K562 (cell line): Measurements from ENCODE around the gene ZNF215.

Experiments
- ARID1B ChIP-seq: fragments of 450-650 bp; IDR thresholded peaks from 2 replicates; pipeline ENCODE4 v1.6.1; 2016; ENCODE audit warnings: antibody characterized with exemption, mild to moderate bottlenecking, inconsistent platforms
- BACH1 ChIP-seq: fragments of 200-800 bp; sonication (Bioruptor generic); IDR thresholded peaks from 2 replicates; pipeline ENCODE4 v1.6.1; 2016; ENCODE audit warnings: missing genetic modification characterization, missing compliant biosample characterization
- CTCF ChIP-seq, 3 experiments: IDR thresholded peaks in 2 of 3; conservative IDR thresholded peaks in 1 of 3; 2 replicates each; pipeline ENCODE4 v1.5.1; 2011 to 2012; ENCODE audit warnings: low read length in 3 of 3, mild to moderate bottlenecking in 3 of 3, control low read depth in 2 of 3, improper control_type of control experiment in 1 of 3, inconsistent platforms in 1 of 3, low read depth in 1 of 3, mixed read lengths in 1 of 3, moderate library complexity in 1 of 3; ENCODE audit not compliant: insufficient read depth in 2 of 3
- EP300 ChIP-seq: IDR thresholded peaks from 2 replicates; pipeline ENCODE4 v1.6.1; 2012; ENCODE audit warnings: low read length, improper control_type of control experiment
- GATA2 ChIP-seq: sonication (generic); formaldehyde crosslinking; IDR thresholded peaks from 2 replicates; pipeline ENCODE4 v1.4.0; 2020; ENCODE audit warnings: mild to moderate bottlenecking, missing genetic modification reagents
- MXD1 ChIP-seq: fragments of 250-450 bp; sonication (Bioruptor Pico); IDR thresholded peaks from 2 replicates; pipeline ENCODE4 v1.8.0; 2021; ENCODE audit warnings: borderline replicate concordance, mild to moderate bottlenecking, moderate library complexity; ENCODE audit not compliant: poor library complexity, severe bottlenecking
- POLR3A ChIP-seq: IDR thresholded peaks from 2 replicates; pipeline ENCODE4 v1.6.1; 2011; ENCODE audit warnings: borderline replicate concordance, mild to moderate bottlenecking, moderate library complexity; ENCODE audit not compliant: insufficient read length, insufficient read depth; ENCODE audit errors: extremely low read depth
- SMAD1 ChIP-seq: fragments of 150-350 bp; IDR thresholded peaks from 2 replicates; pipeline ENCODE4 v1.6.1; 2014; ENCODE audit warnings: low read length, low read depth; ENCODE audit not compliant: partially characterized antibody
- XRCC5 ChIP-seq: fragments of 200-400 bp; formaldehyde crosslinking; IDR thresholded peaks from 2 replicates; pipeline ENCODE4 v1.6.1; 2017; ENCODE audit warnings: low read depth, mild to moderate bottlenecking, low read length
- ZNF699 ChIP-seq: fragments of 250-450 bp; sonication (Bioruptor Pico); IDR thresholded peaks from 2 replicates; pipeline ENCODE4 v1.8.0; 2021; ENCODE audit warnings: mild to moderate bottlenecking, moderate library complexity; ENCODE audit not compliant: insufficient replicate concordance
- ZSCAN32 ChIP-seq: fragments of 450-650 bp; formaldehyde crosslinking; IDR thresholded peaks from 2 replicates; pipeline ENCODE4 v1.4.0; 2020; ENCODE audit warnings: mild to moderate bottlenecking, moderate library complexity

- TF ChIP-seq GATA2 (CRISPR knock-in tag) (no peak), XRCC5 (no peak), ZSCAN32 (no peak), BACH1 (tag) (no peak), CTCF (IDR thresholded peaks at IDR 0.05 in 2 of 3, conservative IDR thresholded peaks at IDR 0.05 in 1 of 3; ENCODE audit: insufficient read depth in 2 of 3, low read depth in 1 of 3, low read length in 3 of 3) (no peak), SMAD1 (no peak), POLR3A (no peak), EP300 (no peak), ARID1B (no peak), MXD1 (CRISPR knock-in tag) (no peak), ZNF699 (CRISPR knock-in tag) (no peak)
Measured at GRCh38 chr11:6927030-6927617, 898 bp downstream of the ZNF215 start.
